ENCODE results near the gene ITPR1.

GRCh38 chr3:4755566-4755965, 262.4 kb downstream of the ITPR1 start:
- TF ChIP-seq CTCF (IDR thresholded peaks at IDR 0.05) = no peak
- no peak for TF ChIP-seq POLR2A (IDR thresholded peaks at IDR 0.05)
